ENCODE measurements around the gene MT1F. TPM values are rescaled to one million over a fixed set of nuclear protein-coding genes. Genes with fewer than 3 reads are reported as not detected.

Gene MT1F
- total RNA-seq, 1 experiment from 2014 or later = 2.1 TPM

GRCh38 chr16:56684256-56684925 is 26.6 kb downstream of the MT1F start:
- DNase-seq (ENCODE audit: low read depth, low spot score) (no peak), ATAC-seq (no peak)
- ChIA-PET CTCF (no interaction called here), POLR2A (no interaction called here)
- Histone ChIP-seq H3K27ac (ENCODE audit: low read length) (no peak overlapping the region), H3K36me3 (ENCODE audit: control insufficient read depth, insufficient read depth, low read length) (no peaks in the 10 kb centered on the region), H3K9me3 (ENCODE audit: control insufficient read depth, insufficient read depth, low read depth, low read length) (no peaks in the 10 kb centered on the region; the same call in 1 of the 2 replicates), H3K4me1 (ENCODE audit: control insufficient read depth, insufficient read depth, low read length) (peaks cover 7% of the 10 kb centered on the region), H3K4me3 (ENCODE audit: low read depth in 2 of 2, low read length in 2 of 2) (no peak overlapping the region), H3K27me3 (ENCODE audit: control insufficient read depth, insufficient read depth, low read length) (no peaks in the 10 kb centered on the region)
- intact Hi-C loops (cut with micrococcal nuclease; ENCODE audit: unreplicated experiment) = no loop called here
- no TSS peak for BruUV-seq (replicated peaks)
- TF ChIP-seq SIN3A (IDR thresholded peaks at IDR 0.05; ENCODE audit: borderline replicate concordance, insufficient read depth, low read depth, low read length) = no peak
- no peak for TF ChIP-seq REST (IDR thresholded peaks at IDR 0.05; ENCODE audit: insufficient read depth in 1 of 2, low read depth in 2 of 2, low read length in 1 of 2)
- no peak for TF ChIP-seq CTCF (IDR thresholded peaks at IDR 0.05)
- TF ChIP-seq POLR2AphosphoS5 (IDR thresholded peaks at IDR 0.05; ENCODE audit: low read depth, low read length) = no peak
- TF ChIP-seq TCF7L2 (IDR thresholded peaks at IDR 0.05; ENCODE audit: low read depth, low read length) = no peak
- in situ Hi-C loops (cut with HindIII; ENCODE audit: low pct_unique_long_range_greater_than_20kb, low sequenced_read_pairs) = no loop called here

GRCh38 chr16:56684926-56685590 is 27.3 kb downstream of the MT1F start:
- BruUV-seq (replicated peaks) = no TSS peak
- ChIA-PET CTCF (no interaction called here), POLR2A (no interaction called here)
- ATAC-seq (no peak), DNase-seq (ENCODE audit: low read depth, low spot score) (no peak)
- H3K9me3 ChIP-seq (ENCODE audit: control insufficient read depth, insufficient read depth, low read depth, low read length) = no peaks in the 10 kb centered on the region; the same call in 1 of the 2 replicates
- in situ Hi-C loops (cut with HindIII; ENCODE audit: low pct_unique_long_range_greater_than_20kb, low sequenced_read_pairs) = no loop called here
- no peaks in the 10 kb centered on the region for H3K36me3 ChIP-seq (ENCODE audit: control insufficient read depth, insufficient read depth, low read length)
- TF ChIP-seq CTCF (IDR thresholded peaks at IDR 0.05) (no peak), SIN3A (IDR thresholded peaks at IDR 0.05; ENCODE audit: borderline replicate concordance, insufficient read depth, low read depth, low read length) (no peak), TCF7L2 (IDR thresholded peaks at IDR 0.05; ENCODE audit: low read depth, low read length) (no peak), REST (IDR thresholded peaks at IDR 0.05; ENCODE audit: insufficient read depth in 1 of 2, low read depth in 2 of 2, low read length in 1 of 2) (no peak), POLR2AphosphoS5 (IDR thresholded peaks at IDR 0.05; ENCODE audit: low read depth, low read length) (no peak)
- H3K27me3 ChIP-seq (ENCODE audit: control insufficient read depth, insufficient read depth, low read length) = no peaks in the 10 kb centered on the region
- H3K4me1 ChIP-seq (ENCODE audit: control insufficient read depth, insufficient read depth, low read length) = peaks cover 7% of the 10 kb centered on the region
- H3K27ac ChIP-seq (ENCODE audit: low read length) = no peak overlapping the region
- intact Hi-C loops (cut with micrococcal nuclease; ENCODE audit: unreplicated experiment) = no loop called here
- no peak overlapping the region for H3K4me3 ChIP-seq (ENCODE audit: low read depth in 2 of 2, low read length in 2 of 2)

Data from Panc1 (cell line).